Renal cortex interstitium (tissue), 15 donors: Measurements from ENCODE around the gene DUT. TPM values are rescaled to one million over a fixed set of nuclear protein-coding genes. Genes with fewer than 3 reads are reported as not detected.

Experiments used
- DNase-seq, 11 donors: peaks; one replicate each; pipeline ENCODE4 v3.0.0-alpha.2; 2013; ENCODE audit warnings: low read depth in 9 of 11, low spot score in 4 of 11; ENCODE audit errors: extremely low read depth in 1 of 11
- long read RNA-seq, 16 experiments: transcript quantifications; one replicate each; lab custom pipeline, GENCODE V29; 2026
- polyA plus RNA-seq, 3 donors: library from polyadenylated mRNA; unstranded; fragments of 120-200 nt; gene quantifications; one replicate each; pipeline ENCODE4 v1.2.1, GENCODE V29; 2013; ENCODE audit not compliant: insufficient read length in 3 of 3

Gene DUT
- 100 to 1,000 TPM; 155 to 172 (median 160) TPM for polyA plus RNA-seq
- long read RNA-seq, donor 1, transcript DUT-202 (6 exons, 1,935 nt) = major isoform, 35 of 88 reads
- long read RNA-seq, donor 1, transcript DUT-205 (7 exons, 769 nt) = minor isoform, 17 of 88 reads
- long read RNA-seq, donor 1, transcript DUT-201 (7 exons, 2,147 nt) = minor isoform, 31 of 88 reads
- long read RNA-seq, donor 1, partial matches to known transcripts = 0 of 88 reads
- long read RNA-seq, donor 1, other reads (novel, unspliced or antisense) = 0 of 88 reads
- long read RNA-seq, donor 2, transcript DUT-202 (6 exons, 1,935 nt) = minor isoform, 30 of 81 reads
- long read RNA-seq, donor 2, transcript DUT-201 (7 exons, 2,147 nt) = major isoform, 33 of 81 reads
- long read RNA-seq, donor 2, transcript DUT-205 (7 exons, 769 nt) = minor isoform, 8 of 81 reads
- long read RNA-seq, donor 2, partial matches to known transcripts = 6 of 81 reads
- long read RNA-seq, donor 2, other reads (novel, unspliced or antisense) = 0 of 81 reads
- long read RNA-seq, donor 3, transcript DUT-201 (7 exons, 2,147 nt) = major isoform, 61 of 140 reads
- long read RNA-seq, donor 3, transcript DUT-202 (6 exons, 1,935 nt) = minor isoform, 45 of 140 reads
- long read RNA-seq, donor 3, transcript DUT-209 (3 exons, 340 nt) = minor isoform, 6 of 140 reads
- long read RNA-seq, donor 3, transcript DUT-205 (7 exons, 769 nt) = minor isoform, 22 of 140 reads
- long read RNA-seq, donor 3, partial matches to known transcripts = 0 of 140 reads
- long read RNA-seq, donor 3, other reads (novel, unspliced or antisense) = 5 of 140 reads
- long read RNA-seq, donor 4, transcript DUT-201 (7 exons, 2,147 nt) = minor isoform, 24 of 75 reads
- long read RNA-seq, donor 4, transcript DUT-202 (6 exons, 1,935 nt) = major isoform, 37 of 75 reads
- long read RNA-seq, donor 4, transcript DUT-205 (7 exons, 769 nt) = minor isoform, 11 of 75 reads
- long read RNA-seq, donor 4, partial matches to known transcripts = 0 of 75 reads
- long read RNA-seq, donor 4, other reads (novel, unspliced or antisense) = 0 of 75 reads
- long read RNA-seq, donor 5 = 0 reads
- long read RNA-seq, donor 6, transcript DUT-205 (7 exons, 769 nt) = minor isoform, 11 of 83 reads
- long read RNA-seq, donor 6, transcript DUT-201 (7 exons, 2,147 nt) = minor isoform, 25 of 83 reads
- long read RNA-seq, donor 6, transcript DUT-209 (3 exons, 340 nt) = minor isoform, 5 of 83 reads
- long read RNA-seq, donor 6, transcript DUT-202 (6 exons, 1,935 nt) = major isoform, 34 of 83 reads
- long read RNA-seq, donor 6, partial matches to known transcripts = 0 of 83 reads
- long read RNA-seq, donor 6, other reads (novel, unspliced or antisense) = 7 of 83 reads
- long read RNA-seq, donor 7, transcript DUT-202 (6 exons, 1,935 nt) = major isoform, 32 of 85 reads
- long read RNA-seq, donor 7, transcript DUT-205 (7 exons, 769 nt) = minor isoform, 13 of 85 reads
- long read RNA-seq, donor 7, transcript DUT-201 (7 exons, 2,147 nt) = minor isoform, 31 of 85 reads
- long read RNA-seq, donor 7, partial matches to known transcripts = 0 of 85 reads
- long read RNA-seq, donor 7, other reads (novel, unspliced or antisense) = 0 of 85 reads
- long read RNA-seq, donor 8 = 0 reads
- long read RNA-seq, donor 9, transcript DUT-205 (7 exons, 769 nt) = minor isoform, 15 of 89 reads
- long read RNA-seq, donor 9, transcript DUT-202 (6 exons, 1,935 nt) = minor isoform, 28 of 89 reads
- long read RNA-seq, donor 9, transcript DUT-201 (7 exons, 2,147 nt) = major isoform, 30 of 89 reads
- long read RNA-seq, donor 9, partial matches to known transcripts = 15 of 89 reads
- long read RNA-seq, donor 9, other reads (novel, unspliced or antisense) = 0 of 89 reads
- long read RNA-seq, donor 10, transcript DUT-202 (6 exons, 1,935 nt) = major isoform, 36 of 99 reads
- long read RNA-seq, donor 10, transcript DUT-205 (7 exons, 769 nt) = minor isoform, 23 of 99 reads
- long read RNA-seq, donor 10, transcript DUT-201 (7 exons, 2,147 nt) = minor isoform, 31 of 99 reads
- long read RNA-seq, donor 10, partial matches to known transcripts = 5 of 99 reads
- long read RNA-seq, donor 10, other reads (novel, unspliced or antisense) = 0 of 99 reads
- long read RNA-seq, donor 11, transcript DUT-201 (7 exons, 2,147 nt) = minor isoform, 17 of 65 reads
- long read RNA-seq, donor 11, transcript DUT-205 (7 exons, 769 nt) = minor isoform, 13 of 65 reads
- long read RNA-seq, donor 11, transcript DUT-202 (6 exons, 1,935 nt) = major isoform, 28 of 65 reads
- long read RNA-seq, donor 11, partial matches to known transcripts = 6 of 65 reads
- long read RNA-seq, donor 11, other reads (novel, unspliced or antisense) = 0 of 65 reads
- long read RNA-seq, donor 12, transcript DUT-201 (7 exons, 2,147 nt) = major isoform, 15 of 42 reads
- long read RNA-seq, donor 12, transcript DUT-205 (7 exons, 769 nt) = minor isoform, 5 of 42 reads
- long read RNA-seq, donor 12, transcript DUT-202 (6 exons, 1,935 nt) = major isoform, 15 of 42 reads
- long read RNA-seq, donor 12, partial matches to known transcripts = 0 of 42 reads
- long read RNA-seq, donor 12, other reads (novel, unspliced or antisense) = 0 of 42 reads
- long read RNA-seq, donor 13 = 0 reads
- long read RNA-seq, donor 14, transcript DUT-201 (7 exons, 2,147 nt) = minor isoform, 37 of 95 reads
- long read RNA-seq, donor 14, transcript DUT-202 (6 exons, 1,935 nt) = major isoform, 43 of 95 reads
- long read RNA-seq, donor 14, transcript DUT-205 (7 exons, 769 nt) = minor isoform, 11 of 95 reads
- long read RNA-seq, donor 14, partial matches to known transcripts = 0 of 95 reads
- long read RNA-seq, donor 14, other reads (novel, unspliced or antisense) = 0 of 95 reads
- long read RNA-seq, donor 15, transcript DUT-202 (6 exons, 1,935 nt) = major isoform, 19 of 46 reads
- long read RNA-seq, donor 15, transcript DUT-205 (7 exons, 769 nt) = minor isoform, 8 of 46 reads
- long read RNA-seq, donor 15, transcript DUT-201 (7 exons, 2,147 nt) = minor isoform, 17 of 46 reads
- long read RNA-seq, donor 15, partial matches to known transcripts = 0 of 46 reads
- long read RNA-seq, donor 15, other reads (novel, unspliced or antisense) = 0 of 46 reads
- long read RNA-seq, donor 16, transcript DUT-202 (6 exons, 1,935 nt) = major isoform, 86 of 244 reads
- long read RNA-seq, donor 16, transcript DUT-209 (3 exons, 340 nt) = minor isoform, 5 of 244 reads
- long read RNA-seq, donor 16, transcript DUT-205 (7 exons, 769 nt) = minor isoform, 42 of 244 reads
- long read RNA-seq, donor 16, transcript DUT-201 (7 exons, 2,147 nt) = major isoform, 86 of 244 reads
- long read RNA-seq, donor 16, partial matches to known transcripts = 11 of 244 reads
- long read RNA-seq, donor 16, other reads (novel, unspliced or antisense) = 9 of 244 reads

DNA sequence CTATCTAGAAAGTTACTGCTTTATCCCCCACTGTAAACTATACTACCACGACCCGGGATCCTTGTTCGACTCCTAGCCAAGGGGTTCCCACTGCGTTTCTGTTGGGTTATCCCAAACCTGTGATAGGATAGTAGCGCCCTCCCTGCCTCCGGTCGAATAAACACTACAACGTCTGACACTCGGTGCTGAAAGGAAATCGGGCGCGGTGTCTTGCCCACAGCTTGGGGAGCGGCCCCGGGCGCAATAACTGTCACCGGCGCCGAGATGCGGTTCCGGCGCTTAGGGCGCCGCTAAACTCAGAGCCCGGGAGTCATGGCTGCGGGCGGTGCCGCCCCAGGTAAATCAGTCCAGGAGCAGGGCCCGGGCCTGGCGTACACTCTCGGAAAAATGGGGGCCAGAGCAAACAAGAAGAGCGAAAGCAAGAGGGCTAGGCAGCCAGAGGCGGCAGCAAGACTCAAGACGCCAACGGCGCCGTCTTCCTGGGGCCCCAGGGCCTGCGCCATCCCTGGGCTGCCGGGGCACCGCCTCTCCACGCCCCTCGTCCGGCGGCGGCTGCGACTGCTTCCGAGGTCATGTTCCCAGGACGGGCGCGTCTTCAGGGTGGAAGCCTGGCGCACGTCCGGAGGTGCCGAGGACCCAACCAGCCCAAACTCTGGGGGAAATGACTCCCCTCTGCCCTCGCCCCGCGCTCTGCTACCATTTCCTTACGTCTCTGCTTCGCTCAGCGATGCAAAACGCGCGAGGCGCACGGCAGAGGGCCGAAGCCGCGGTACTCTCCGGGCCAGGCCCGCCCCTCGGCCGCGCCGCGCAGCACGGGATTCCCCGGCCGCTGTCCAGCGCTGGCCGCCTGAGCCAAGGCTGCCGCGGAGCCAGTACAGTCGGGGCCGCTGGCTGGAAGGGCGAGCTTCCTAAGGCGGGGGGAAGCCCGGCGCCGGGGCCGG is at the start of gene DUT:
Gene DUT (plus strand): TSS at position 575 of the 941 bp plus-strand sequence. CDS start 87 bp downstream, at position 662.
- DNase-seq = peak; percentile 52 to 79 (median 71)

DNA sequence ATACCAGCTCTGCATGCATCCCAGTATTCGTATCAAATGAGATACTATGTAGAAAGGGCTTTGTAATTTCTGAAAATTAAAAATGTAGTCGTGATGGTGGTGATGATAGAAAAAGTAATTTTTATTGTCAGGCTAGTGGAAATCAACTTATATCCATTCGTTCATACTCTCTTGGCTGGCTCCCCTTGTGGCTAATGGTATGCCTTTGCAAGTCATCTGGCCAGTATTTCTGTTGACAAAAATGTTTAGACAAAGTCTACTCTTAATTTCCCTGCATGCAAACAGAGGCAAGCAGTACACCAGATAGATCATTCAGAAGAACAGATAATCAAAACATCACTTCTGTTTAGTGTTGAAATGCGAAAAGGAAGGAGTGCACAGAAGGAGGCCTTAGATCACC is 49.6 kb upstream of the DUT start:
- no peak for DNase-seq

DNA sequence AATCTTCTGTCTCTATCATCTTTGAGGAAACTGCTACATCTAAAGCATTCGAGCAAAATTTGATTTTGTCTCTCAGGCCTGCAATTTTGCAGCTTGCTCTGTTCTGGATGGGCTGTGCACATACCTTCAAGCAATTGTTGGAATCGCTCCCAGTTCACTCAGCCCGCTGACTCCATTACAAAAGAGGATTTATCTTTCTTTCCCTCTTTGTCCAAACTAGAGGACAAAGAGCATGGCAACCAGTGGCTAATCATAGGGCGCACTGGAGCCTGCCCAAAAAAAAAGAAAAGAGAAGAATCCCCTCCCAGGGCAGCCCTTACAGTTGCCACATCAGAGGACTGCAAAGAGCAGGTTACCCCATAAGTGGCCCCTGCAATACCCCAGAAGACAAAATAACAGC is 49.0 kb upstream of the DUT start:
- no peak for DNase-seq

DNA sequence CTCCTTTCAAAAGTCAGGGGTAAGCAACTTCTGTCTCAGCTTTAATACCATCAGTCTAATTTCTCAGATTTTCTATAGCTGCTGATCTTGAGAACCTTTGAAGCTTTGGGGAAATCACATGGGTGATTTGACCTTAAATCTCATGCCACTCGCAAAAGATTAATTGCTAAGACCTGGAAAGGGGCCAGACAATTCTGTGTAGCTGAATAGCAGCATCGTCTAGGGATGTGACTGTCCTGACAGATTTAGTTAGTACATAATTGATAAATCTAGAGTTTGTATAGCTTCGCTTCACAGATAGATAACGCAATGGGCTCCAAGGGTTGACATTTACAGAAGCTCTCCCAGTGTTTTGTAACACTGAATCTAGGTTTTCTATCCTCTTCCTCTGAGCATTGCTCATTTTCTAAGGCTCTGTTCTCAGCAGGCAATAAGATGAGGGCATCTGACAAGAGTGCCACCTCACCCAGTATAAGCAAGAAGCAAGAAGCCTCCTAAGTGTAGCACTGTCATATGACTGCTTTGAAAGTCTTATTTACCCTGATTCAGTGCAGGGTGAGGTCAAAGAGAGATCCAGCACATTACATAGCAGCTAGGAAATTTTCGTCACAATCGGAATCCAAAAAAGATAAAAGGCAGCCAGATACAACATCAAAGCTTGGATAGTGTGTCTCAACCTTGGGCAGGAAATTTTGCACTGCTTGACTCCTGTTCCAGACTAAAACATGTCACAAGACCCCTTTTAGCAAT is 47.7 kb upstream of the DUT start:
- peak in 1 of 11 donors; percentile 24 for DNase-seq

DNA sequence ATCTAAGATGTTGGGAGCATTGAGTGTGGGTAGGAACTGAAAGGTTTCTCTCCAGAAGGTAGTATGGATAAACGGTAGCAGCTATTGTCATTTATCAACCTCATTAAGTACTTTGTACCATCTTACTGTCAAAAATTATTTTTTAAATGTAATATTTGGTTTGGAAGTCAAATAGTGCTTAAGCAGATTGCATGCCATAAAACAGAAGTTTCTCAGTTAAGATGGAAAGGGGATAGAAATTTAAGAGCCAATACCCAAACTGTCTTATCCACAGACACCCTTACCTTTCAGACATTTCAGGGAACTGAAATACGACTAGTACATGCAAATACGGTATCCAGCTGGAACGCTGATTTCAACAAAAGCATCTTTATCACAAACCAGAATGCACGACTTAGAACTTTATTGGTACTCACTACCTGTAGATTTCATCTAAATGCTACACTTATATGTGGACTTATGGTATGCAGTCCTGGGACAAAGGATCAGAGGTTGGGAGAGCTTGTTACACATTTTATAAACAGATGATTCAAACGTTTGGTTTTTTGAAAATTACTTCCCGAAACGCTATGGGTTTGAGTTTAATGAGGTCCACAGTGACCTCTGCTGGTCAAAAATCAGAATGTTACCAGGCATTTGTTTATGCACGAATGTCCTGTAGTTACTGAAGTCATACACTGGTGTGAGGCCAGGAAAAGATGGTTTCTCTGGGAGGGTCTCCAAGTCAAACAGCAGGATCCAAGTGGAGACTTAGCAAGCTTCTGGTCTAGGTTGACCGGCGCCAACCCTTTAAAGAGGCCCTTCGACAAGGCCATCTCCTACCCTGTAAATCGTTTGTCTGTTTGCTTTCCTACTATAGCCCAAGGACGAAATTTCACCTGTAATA is 45.7 kb upstream of the DUT start:
- DNase-seq = peak; percentile 61 to 86 (median 77)

DNA sequence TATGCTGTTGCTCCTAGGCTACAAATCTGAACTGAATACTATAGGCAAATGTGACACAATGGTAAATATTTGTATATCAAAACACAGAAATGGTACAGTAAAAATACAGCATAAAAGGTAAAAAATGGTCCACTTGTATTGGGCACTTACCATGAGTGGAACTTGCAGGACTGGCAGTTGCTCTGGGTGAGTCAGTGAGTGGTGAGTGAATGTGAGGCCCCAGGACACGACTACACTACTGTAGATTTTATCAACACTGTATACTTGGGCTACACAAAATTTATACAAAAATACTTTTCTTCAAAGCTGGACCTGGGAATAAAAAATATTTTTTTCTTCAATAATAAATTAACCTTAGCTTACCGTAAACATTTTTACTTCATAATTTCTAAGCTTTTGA is 41.6 kb upstream of the DUT start:
- DNase-seq = no peak

DNA sequence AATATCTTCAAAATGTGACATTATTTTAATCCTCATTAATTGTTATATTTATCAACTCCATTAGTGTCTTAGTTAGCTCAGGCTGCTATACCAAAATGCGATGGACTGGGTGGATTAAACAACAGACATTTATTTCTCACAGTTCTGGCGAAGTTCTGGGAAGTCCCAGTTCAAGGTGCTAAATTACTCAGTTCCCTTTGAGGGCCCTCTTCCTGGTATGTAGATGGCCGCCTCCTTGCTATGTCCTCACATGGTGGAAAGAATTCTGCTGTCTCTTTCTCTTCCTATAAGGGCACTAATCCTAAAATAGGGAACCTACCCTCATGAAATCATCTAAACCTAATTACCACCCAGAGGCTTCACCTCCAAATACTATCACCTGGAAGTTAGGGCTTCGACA is 38.8 kb upstream of the DUT start:
- DNase-seq = no peak

DNA sequence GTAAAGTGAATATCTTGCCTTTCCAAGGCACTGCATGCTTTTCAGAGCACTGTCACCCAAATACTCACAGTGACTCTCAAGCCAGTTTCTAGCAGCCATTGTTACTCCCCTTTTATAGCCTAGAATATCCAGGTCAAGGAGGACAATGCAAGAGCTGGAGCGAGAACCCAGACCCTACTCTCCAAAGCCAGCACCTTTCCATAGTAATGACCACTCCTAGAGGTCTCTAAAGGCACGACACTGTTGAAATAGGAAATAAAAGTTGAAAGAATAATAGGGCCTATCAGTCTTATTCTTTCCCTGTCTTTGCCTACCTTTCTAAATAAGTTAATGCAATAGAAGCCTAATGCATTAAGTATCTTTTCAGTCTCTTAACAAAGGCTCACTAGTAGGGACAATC is 33.6 kb upstream of the DUT start:
- no peak for DNase-seq

DNA sequence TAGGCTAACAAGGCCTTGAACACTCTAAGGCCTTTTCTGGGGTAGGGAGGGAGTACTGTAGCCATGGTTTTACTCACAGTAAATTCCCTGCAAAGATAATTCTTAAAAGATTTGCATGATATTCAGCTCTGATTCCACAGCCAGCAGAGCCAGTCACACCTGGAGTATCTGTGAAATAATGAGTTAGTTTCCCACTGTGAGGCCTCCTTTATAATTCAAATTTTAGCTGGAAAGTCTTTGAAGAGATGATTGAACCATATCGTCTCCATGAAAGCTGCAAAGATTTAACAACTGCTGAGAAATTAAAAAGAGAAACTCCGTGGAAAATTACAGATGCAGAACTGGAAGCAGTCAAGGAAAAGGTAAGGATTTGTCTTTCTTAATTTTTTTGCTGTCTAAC is 32.3 kb upstream of the DUT start:
- no peak for DNase-seq

DNA sequence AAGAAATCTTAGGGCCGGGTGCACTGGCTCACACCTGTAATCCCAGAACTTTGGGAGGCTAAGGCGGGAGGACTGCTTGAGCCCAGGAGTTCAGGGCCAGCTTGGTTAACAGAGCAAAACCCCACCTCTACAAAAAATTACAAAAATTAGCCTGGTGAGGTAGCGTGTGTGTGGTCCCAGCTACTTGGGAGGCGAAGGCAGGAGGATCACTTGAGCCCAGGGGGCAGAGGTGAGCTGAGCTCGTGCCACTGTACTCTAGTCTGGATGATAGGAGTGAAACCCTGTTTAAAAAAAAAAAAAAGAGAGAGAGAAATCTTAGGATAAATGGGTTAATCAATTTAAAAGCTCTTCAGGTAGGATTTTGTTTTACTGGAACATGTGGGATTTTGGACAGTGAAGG is 31.2 kb upstream of the DUT start:
- no peak for DNase-seq

DNA sequence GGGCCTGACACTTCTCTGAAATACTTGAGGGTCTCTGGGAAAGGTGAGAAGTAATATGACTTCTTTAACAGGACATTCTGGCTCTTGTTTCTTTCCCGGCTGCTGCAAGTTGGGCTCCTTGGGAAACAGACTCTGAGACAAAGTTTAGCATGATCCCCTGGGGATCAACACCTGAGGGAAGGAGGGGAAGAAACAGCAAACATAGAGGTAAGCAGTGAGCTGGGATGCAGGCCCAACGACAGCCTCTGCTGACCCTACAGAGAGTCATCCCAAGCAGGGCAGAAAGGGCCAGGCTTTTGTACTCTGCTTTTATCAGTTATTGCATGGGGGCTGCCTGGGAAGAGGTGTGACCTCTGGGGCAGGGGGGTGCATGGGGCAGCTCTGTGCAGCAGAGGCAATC is 26.8 kb upstream of the DUT start:
- no peak for DNase-seq

DNA sequence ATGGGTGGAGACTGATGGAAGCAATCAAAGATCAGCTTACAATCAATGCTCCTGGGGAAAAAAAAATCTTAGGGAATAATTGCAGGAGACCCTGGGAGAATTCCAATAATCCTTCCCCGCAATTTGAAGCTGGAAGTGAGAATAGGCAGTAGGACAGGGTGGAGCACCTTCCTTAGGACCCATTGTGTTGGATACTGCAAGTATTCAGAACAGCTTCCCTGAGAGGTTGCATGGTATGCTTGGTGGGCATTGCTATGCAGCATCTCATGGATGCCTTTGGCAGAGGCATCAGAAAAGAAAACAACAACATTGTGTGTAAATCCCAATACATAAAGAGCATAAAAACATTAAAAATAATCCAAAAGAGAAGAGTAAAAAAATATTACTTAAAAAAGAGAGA is 24.6 kb upstream of the DUT start:
- DNase-seq = no peak
